ENCODE measurements around the gene DKC1.
A peak's percentile ranks its signal among the peaks of the same experiment; 100 is the strongest.

The DKC1 gene

GRCh38 chrX:154795016-154795415 is 32.4 kb downstream of the DKC1 start:
- no peak overlapping the region for H3K9ac ChIP-seq (ENCODE audit: insufficient read length, low read depth)
- H3K4me3 ChIP-seq (ENCODE audit: insufficient read length, low read depth) = no peak overlapping the region
- no peak for TF ChIP-seq ZNF274 (IDR thresholded peaks at IDR 0.05; ENCODE audit: low read depth, low read length)
- no peak for TF ChIP-seq YY1 (IDR thresholded peaks at IDR 0.05; ENCODE audit: insufficient read depth, insufficient read length)
- no peaks in the 10 kb centered on the region for H3K9me3 ChIP-seq (ENCODE audit: insufficient read depth, low read length)
- H3K27me3 ChIP-seq (ENCODE audit: insufficient read depth, insufficient read length) = no peaks in the 10 kb centered on the region
- H3K36me3 ChIP-seq (ENCODE audit: insufficient read depth, insufficient read length, low read length) = no peaks in the 10 kb centered on the region
- no peak for DNase-seq (ENCODE audit: low read depth, low spot score)
- no peaks in the 10 kb centered on the region for H3K4me1 ChIP-seq (ENCODE audit: insufficient read depth, insufficient read length)

- no peak for DNase-seq (ENCODE audit: low read depth, low spot score)
- Histone ChIP-seq H3K36me3 (ENCODE audit: insufficient read depth, insufficient read length, low read length) (no peaks in the 10 kb centered on the region), H3K4me1 (ENCODE audit: insufficient read depth, insufficient read length) (no peaks in the 10 kb centered on the region), H3K27me3 (ENCODE audit: insufficient read depth, insufficient read length) (no peaks in the 10 kb centered on the region), H3K4me3 (ENCODE audit: insufficient read length, low read depth) (no peak overlapping the region), H3K9ac (ENCODE audit: insufficient read length, low read depth) (no peak overlapping the region), H3K9me3 (ENCODE audit: insufficient read depth, low read length) (no peaks in the 10 kb centered on the region)
- TF ChIP-seq SUZ12 (IDR thresholded peaks at IDR 0.05; ENCODE audit: extremely low read depth, insufficient read depth, insufficient read length) = no peak
- no peak for TF ChIP-seq ZNF274 (IDR thresholded peaks at IDR 0.05; ENCODE audit: low read depth, low read length)
- TF ChIP-seq YY1 (IDR thresholded peaks at IDR 0.05; ENCODE audit: insufficient read depth, insufficient read length) = no peak
Observed at GRCh38 chrX:154797006-154797405, 34.3 kb downstream of the DKC1 start.

GRCh38 chrX:154799556-154800348 is 37.1 kb downstream of the DKC1 start:
- no peak for DNase-seq (ENCODE audit: low read depth, low spot score)
- Histone ChIP-seq H3K9me3 (ENCODE audit: insufficient read depth, low read length) (no peaks in the 10 kb centered on the region), H3K27me3 (ENCODE audit: insufficient read depth, insufficient read length) (no peaks in the 10 kb centered on the region), H3K36me3 (ENCODE audit: insufficient read depth, insufficient read length, low read length) (no peaks in the 10 kb centered on the region), H3K9ac (ENCODE audit: insufficient read length, low read depth) (no peak overlapping the region), H3K4me1 (ENCODE audit: insufficient read depth, insufficient read length) (no peaks in the 10 kb centered on the region), H3K4me3 (ENCODE audit: insufficient read length, low read depth) (no peak overlapping the region)
- TF ChIP-seq SUZ12 (IDR thresholded peaks at IDR 0.05; ENCODE audit: extremely low read depth, insufficient read depth, insufficient read length) (no peak), YY1 (IDR thresholded peaks at IDR 0.05; ENCODE audit: insufficient read depth, insufficient read length) (no peak), ZNF274 (IDR thresholded peaks at IDR 0.05; ENCODE audit: low read depth, low read length) (no peak)

GRCh38 chrX:154800478-154801210 is 38.0 kb downstream of the DKC1 start:
- Histone ChIP-seq H3K4me1 (ENCODE audit: insufficient read depth, insufficient read length) (no peaks in the 10 kb centered on the region), H3K4me3 (ENCODE audit: insufficient read length, low read depth) (no peak overlapping the region), H3K9me3 (ENCODE audit: insufficient read depth, low read length) (no peaks in the 10 kb centered on the region), H3K36me3 (ENCODE audit: insufficient read depth, insufficient read length, low read length) (no peaks in the 10 kb centered on the region), H3K27me3 (ENCODE audit: insufficient read depth, insufficient read length) (no peaks in the 10 kb centered on the region), H3K9ac (ENCODE audit: insufficient read length, low read depth) (no peak overlapping the region)
- DNase-seq (ENCODE audit: low read depth, low spot score) = no peak
- no peak for TF ChIP-seq SUZ12 (IDR thresholded peaks at IDR 0.05; ENCODE audit: extremely low read depth, insufficient read depth, insufficient read length)
- no peak for TF ChIP-seq YY1 (IDR thresholded peaks at IDR 0.05; ENCODE audit: insufficient read depth, insufficient read length)
- no peak for TF ChIP-seq ZNF274 (IDR thresholded peaks at IDR 0.05; ENCODE audit: low read depth, low read length)

GRCh38 chrX:154802947-154803346 is 40.3 kb downstream of the DKC1 start:
- Histone ChIP-seq H3K9me3 (ENCODE audit: insufficient read depth, low read length) (no peaks in the 10 kb centered on the region; the same call in 1 of the 2 replicates), H3K27me3 (ENCODE audit: insufficient read depth, insufficient read length) (no peaks in the 10 kb centered on the region), H3K4me3 (ENCODE audit: insufficient read length, low read depth) (no peak overlapping the region), H3K36me3 (ENCODE audit: insufficient read depth, insufficient read length, low read length) (no peaks in the 10 kb centered on the region), H3K9ac (ENCODE audit: insufficient read length, low read depth) (no peak overlapping the region), H3K4me1 (ENCODE audit: insufficient read depth, insufficient read length) (no peaks in the 10 kb centered on the region)
- DNase-seq (ENCODE audit: low read depth, low spot score) = no peak
- no peak for TF ChIP-seq SUZ12 (IDR thresholded peaks at IDR 0.05; ENCODE audit: extremely low read depth, insufficient read depth, insufficient read length)
- no peak for TF ChIP-seq YY1 (IDR thresholded peaks at IDR 0.05; ENCODE audit: insufficient read depth, insufficient read length)
- no peak for TF ChIP-seq ZNF274 (IDR thresholded peaks at IDR 0.05; ENCODE audit: low read depth, low read length)

- Histone ChIP-seq H3K36me3 (ENCODE audit: insufficient read depth, insufficient read length, low read length) (no peaks in the 10 kb centered on the region), H3K4me1 (ENCODE audit: insufficient read depth, insufficient read length) (no peaks in the 10 kb centered on the region), H3K9me3 (ENCODE audit: insufficient read depth, low read length) (no peaks in the 10 kb centered on the region; the same call in 1 of the 2 replicates), H3K27me3 (ENCODE audit: insufficient read depth, insufficient read length) (no peaks in the 10 kb centered on the region), H3K9ac (ENCODE audit: insufficient read length, low read depth) (peak overlapping the region; percentile 61), H3K4me3 (ENCODE audit: insufficient read length, low read depth) (peak overlapping the region; percentile 51)
- TF ChIP-seq YY1 (IDR thresholded peaks at IDR 0.05; ENCODE audit: insufficient read depth, insufficient read length) = no peak
- DNase-seq (ENCODE audit: low read depth, low spot score) = no peak
Observed at GRCh38 chrX:154804261-154804956, 41.7 kb downstream of the DKC1 start.
